Measurements from ENCODE around the gene PNMA8A. TPM values are rescaled to one million over a fixed set of nuclear protein-coding genes. Genes with fewer than 3 reads are reported as not detected.
A peak's percentile ranks its signal among the peaks of the same experiment; 100 is the strongest.

PNMA8A gene
- total RNA-seq, 1 donor from 2014 or later = 8.4 TPM

DNA sequence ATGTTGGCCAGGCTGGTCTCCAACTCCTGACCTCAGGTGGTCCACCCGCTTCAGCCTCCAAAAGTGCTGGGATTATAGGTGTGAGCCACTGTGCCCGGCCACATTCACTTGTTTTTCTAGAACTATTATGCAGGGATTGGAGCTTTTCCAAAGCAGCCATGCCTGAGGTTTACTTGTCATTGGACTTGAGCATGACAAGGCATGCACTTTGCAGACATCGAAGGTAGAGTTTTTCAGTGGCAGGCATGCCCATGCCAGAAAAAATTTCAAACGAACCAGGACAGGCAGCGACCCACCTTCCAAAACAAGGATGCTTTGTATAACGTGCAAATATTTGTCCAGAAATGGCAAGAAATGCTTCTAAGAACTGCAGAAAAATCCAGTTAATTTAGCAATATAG is 17.7 kb downstream of the PNMA8A start:
- TF ChIP-seq CTCF (IDR thresholded peaks at IDR 0.05; ENCODE audit: borderline replicate concordance) = no peak
- no peaks in the 10 kb centered on the region for H3K36me3 ChIP-seq
- no peak overlapping the region for H3K4me3 ChIP-seq
- no peak overlapping the region for H3K27ac ChIP-seq (replicated peaks)
- H3K27me3 ChIP-seq (ENCODE audit: low read depth) = peaks cover 8% of the 10 kb centered on the region
- DNase-seq = no peak
- peaks cover 10% of the 10 kb centered on the region for H3K4me1 ChIP-seq
- H3K9me3 ChIP-seq (replicated peaks) = peaks cover 3% of the 10 kb centered on the region
- intact Hi-C loops (cut with micrococcal nuclease) = no loop called here

- Histone ChIP-seq H3K9me3 (replicated peaks) (peaks cover 3% of the 10 kb centered on the region), H3K4me3 (no peak overlapping the region), H3K36me3 (no peaks in the 10 kb centered on the region), H3K27me3 (ENCODE audit: low read depth) (peaks cover 8% of the 10 kb centered on the region), H3K27ac (replicated peaks) (peak overlapping the region; percentile 36), H3K4me1 (peaks cover 10% of the 10 kb centered on the region)
- no peak for DNase-seq
- TF ChIP-seq CTCF (IDR thresholded peaks at IDR 0.05; ENCODE audit: borderline replicate concordance) = no peak
- intact Hi-C loops (cut with micrococcal nuclease) = no loop called here
Measured at GRCh38 chr19:46452186-46452585, 19.2 kb downstream of the PNMA8A start.

GRCh38 chr19:46451352-46451751 is 20.0 kb downstream of the PNMA8A start:
- H3K36me3 ChIP-seq = no peaks in the 10 kb centered on the region
- peaks cover 10% of the 10 kb centered on the region for H3K4me1 ChIP-seq
- TF ChIP-seq CTCF (IDR thresholded peaks at IDR 0.05; ENCODE audit: borderline replicate concordance) = no peak
- no peak overlapping the region for H3K4me3 ChIP-seq
- DNase-seq = no peak
- H3K27ac ChIP-seq (replicated peaks) = peak overlapping the region; percentile 36
- H3K9me3 ChIP-seq (replicated peaks) = peaks cover 3% of the 10 kb centered on the region
- intact Hi-C loops (cut with micrococcal nuclease) = no loop called here
- H3K27me3 ChIP-seq (ENCODE audit: low read depth) = peaks cover 8% of the 10 kb centered on the region

DNA sequence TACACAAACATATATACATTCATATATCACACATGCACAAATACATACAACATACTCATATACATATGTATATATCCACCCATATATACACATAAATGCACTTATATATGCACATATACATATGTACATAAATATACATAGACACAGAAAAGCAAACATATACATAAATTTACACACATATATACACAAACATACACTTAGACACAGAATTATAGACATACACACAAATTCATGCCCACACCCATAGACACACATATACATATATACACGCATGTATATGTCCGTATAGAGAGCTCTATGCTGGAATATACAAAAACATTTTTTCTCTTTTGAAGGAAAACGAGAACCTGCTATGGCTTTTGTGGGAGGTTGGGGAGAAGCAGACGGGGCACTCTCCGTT is 20.6 kb downstream of the PNMA8A start:
- Histone ChIP-seq H3K27ac (replicated peaks) (peak overlapping the region; percentile 36), H3K27me3 (ENCODE audit: low read depth) (peaks cover 6% of the 10 kb centered on the region), H3K4me3 (no peak overlapping the region), H3K4me1 (peaks cover 10% of the 10 kb centered on the region), H3K36me3 (no peaks in the 10 kb centered on the region), H3K9me3 (replicated peaks) (peaks cover 3% of the 10 kb centered on the region)
- intact Hi-C loops (cut with micrococcal nuclease) = no loop called here
- TF ChIP-seq CTCF (IDR thresholded peaks at IDR 0.05; ENCODE audit: borderline replicate concordance) = no peak
- no peak for DNase-seq

DNA sequence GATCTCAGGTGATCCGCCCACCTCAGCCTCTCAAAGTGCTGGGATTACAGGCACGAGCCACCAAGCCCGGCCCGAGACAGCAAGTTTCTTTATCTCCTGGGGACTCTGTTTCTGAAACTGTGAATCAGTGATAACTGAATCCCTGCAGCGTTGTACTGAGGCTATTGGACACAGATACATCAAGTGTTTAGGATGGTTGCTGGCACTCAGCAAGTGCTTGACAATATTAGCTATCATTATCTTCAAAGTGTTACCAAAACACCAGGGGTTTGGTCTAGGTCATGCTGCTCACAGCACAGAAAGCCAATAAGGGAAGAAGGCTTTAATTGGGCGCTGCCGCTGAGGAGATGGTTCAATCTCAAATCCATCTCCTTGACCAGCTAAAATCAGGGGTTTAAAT is 22.1 kb downstream of the PNMA8A start:
- intact Hi-C loops (cut with micrococcal nuclease) = no loop called here
- H3K9me3 ChIP-seq (replicated peaks) = peaks cover 3% of the 10 kb centered on the region

More for the DNA sequence above, 22.1 kb downstream of the PNMA8A start:
- Histone ChIP-seq H3K27ac (replicated peaks) (no peak overlapping the region), H3K4me3 (no peak overlapping the region), H3K36me3 (no peaks in the 10 kb centered on the region), H3K4me1 (peaks cover 10% of the 10 kb centered on the region), H3K27me3 (ENCODE audit: low read depth) (no peaks in the 10 kb centered on the region)
- no peak for DNase-seq
- TF ChIP-seq CTCF (IDR thresholded peaks at IDR 0.05; ENCODE audit: borderline replicate concordance) = no peak
